NCI-H446 treated with DMSO at 0.1 percent for 48 hours (cell line): ENCODE measurements around the gene DPP10.
"Not testable (repeated sequence)": the region's sequence is repeated elsewhere in the genome, so short reads cannot be mapped to it uniquely, and the experiment has no call there.

Experiments
- DNase-seq: peaks from one replicate; lab custom pipeline; 2025; lab: John Stamatoyannopoulos, UW

DPP10 gene

DNA sequence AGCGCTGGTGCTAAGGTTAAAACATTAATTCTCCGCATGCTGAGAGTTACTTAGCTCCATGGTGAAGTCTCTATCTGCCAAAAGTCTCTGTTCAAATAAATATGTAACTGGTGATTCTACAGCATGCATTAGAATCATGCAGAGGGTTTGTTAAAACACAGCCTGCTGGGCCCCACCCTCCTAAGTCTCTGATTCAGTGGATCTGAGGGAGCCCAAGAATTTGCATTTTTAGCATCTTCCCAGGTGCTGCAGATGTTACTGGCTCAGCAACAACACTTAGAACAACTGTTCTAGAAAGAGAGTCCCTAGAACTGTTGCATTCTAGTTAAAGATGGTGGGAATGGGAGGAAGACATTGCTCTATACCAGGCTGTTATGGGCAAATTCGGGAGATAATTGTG lies 73.4 kb downstream of the DPP10 start:
- no peak for DNase-seq

DNA sequence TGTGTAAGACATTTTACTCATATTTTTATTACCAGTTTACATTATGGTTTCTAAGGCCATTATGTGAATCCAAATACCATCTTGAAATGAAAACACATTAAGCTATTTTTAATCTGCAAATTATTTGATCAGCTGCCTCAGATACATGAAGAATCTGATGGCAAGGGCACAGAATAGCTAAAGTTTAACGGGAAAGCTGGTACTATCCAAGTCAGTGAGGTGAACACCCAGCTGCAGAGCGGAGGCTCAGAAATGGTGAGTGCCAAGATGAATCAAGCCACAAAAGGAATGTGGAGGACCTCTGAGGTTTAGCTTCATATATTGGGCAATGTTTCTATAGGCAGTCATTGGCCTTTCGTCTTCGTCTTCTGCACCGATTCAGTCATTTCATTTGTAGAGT lies 75.1 kb downstream of the DPP10 start:
- no peak for DNase-seq

DNA sequence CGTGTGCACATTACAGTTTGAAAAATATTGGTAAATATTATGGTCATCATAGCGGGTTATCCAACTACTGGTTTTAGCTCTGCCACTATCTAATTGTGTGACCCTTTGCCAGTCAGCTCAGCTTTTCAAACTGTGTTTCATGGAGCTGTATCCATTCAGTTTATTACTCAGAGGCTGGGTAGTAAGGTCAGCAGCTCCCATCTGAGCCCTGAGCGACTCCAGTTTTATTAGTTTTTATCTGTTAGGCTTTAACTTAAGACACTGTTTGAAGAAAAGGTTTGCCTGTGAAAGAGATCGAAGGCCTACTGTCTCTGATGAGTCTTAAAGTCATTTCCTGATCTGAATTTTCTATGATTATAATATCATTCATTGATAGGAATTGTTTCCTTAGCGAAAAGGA lies 76.3 kb downstream of the DPP10 start:
- DNase-seq, result no peak

DNA sequence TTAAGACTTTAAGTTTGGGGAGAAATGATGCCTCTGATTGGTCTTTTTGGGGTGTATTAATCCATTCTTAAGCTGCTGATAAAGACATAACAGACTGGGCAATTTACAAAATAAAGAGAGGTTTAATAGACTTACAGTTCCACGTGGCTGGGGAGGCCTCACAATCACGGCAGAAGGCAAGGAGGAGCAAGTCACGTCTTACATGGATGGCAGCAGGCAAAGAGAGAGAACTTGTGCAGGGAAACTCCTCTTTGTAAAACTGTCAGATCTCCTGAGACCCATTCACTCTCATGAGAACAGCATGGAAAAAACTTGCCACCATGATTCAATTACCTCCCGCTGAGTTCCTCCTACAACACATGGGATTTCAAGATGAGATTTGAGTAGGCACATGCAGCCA lies 80.2 kb downstream of the DPP10 start:
- DNase-seq, result not testable (repeated sequence)

DNA sequence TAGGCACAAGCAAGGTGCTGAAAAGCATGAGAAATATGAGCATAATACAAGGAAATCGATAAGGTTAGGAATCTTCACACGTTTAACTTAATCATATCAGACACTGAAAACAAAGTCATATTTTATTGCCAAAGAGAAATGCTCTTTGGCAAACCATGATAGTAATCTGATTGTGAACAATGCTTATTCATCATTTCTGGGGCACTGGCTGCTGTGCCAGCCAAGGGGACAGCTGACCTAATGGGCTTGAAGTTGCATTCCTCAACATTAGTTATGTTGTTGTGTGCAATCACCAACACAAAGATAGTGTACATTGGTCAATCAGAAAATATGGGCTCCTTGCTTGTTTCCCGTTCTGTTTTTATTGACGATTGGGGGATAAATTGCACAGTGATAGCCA lies 83.5 kb downstream of the DPP10 start:
- no peak for DNase-seq

DNA sequence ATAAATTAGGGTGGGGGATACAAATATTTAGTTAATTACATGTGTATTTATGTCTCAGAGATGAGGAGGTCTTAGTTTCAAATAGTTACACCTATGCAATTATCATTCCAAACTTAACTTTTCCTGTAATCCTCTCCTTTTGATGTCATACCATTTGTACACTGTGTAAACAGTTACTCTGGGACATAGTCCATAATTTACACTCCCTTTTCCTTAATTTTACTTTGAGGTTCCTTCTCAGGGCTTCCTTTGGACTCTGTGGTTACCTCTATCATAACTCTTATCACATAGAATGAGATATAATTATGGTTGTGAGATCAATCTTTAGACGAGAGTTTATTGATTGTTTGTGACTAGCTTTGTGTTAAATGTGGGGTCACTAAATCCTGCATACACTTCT lies 84.4 kb downstream of the DPP10 start:
- DNase-seq, result no peak

DNA sequence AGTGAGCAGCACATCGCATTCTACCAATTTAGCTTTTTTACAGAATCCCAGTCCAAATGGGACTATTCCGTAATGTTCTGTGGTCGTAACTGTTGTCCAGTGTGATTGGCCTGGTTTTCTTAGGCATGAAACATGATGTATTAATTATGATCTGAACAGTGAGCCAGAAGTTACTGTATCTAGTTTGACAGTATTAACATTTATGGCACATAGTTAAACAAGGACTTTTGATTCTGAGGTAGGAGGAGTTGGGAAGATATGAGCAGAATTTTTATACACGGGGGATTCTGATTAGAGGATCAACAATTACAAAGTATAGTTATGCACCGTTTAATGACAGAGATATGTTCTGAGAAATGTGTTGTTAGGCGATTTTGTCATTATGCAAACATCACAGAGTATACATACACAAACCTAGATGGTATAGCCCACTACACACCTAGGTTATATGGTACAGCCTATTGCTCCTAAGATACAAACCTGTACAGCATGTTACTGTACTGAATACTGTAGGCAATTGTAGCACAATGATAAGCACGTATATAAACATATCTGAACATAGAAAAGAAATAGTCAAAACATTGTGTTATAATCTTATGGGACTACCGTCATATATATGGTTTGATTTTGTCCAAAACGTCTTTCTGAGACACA lies 85.0 kb downstream of the DPP10 start:
- DNase-seq, result no peak

DNA sequence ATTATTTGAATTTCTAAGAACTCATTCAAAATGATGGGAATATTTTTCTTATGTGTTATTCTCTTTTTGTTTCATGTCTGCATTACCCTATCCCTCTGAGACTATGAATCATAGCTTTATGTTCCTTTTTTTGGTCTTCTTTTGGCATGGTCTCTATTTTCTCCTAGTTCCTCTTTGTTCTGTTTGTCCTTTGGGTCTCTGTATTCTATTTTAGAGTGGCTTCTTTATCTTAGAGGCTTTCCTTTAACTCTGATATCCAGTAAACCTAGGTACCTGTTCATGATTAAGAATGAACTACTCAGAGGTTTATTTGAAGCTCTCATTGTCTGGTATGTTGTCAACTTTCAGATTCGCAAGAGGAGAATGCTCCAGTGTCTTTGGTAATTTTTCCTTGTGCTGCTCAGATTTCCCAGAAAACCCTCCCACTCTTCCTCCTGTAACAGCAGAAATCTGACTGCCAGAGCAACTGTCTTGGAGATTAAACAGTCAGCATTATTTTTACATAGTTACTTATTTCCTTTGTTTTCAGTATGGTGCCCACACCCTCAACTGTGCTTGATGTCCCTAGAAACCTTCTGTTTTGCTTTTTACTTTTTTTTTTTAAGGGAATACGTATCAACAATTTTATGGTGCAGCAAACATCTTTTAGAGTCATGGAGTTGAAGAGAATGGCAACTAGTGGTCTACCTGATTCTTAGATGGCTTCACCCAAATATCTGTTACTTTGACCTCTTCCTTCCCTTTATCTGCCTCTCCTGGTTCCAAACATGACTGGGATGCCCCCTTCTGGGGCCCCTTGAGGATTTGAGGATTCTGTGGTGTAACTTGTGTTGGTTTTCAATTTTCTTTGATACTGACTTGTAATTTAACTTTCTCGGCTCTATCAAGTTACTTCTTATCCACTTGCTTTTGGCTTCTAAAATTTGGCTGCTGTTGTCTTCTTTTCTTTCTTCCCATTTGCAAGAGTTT lies 92.0 kb downstream of the DPP10 start:
- DNase-seq, result no peak

DNA sequence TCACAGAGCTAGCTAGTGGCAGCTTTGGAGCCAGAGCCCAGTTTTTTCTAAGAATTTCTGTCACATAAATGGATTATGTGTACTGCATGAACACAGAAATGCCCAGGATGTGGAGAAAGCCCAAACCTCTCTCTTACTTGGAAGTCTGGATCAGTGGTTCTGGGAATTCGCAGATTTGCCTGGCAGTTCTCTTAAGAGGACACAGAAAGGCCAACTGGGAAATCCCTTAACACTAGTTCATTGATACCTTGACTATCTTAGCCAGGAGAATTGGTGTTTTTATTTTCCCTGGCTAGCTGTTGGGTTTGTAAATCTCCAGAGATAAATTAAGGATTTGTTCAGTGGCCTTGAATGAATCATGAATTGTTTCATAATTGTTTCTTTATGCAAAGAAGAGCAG lies 95.3 kb downstream of the DPP10 start:
- no peak for DNase-seq

DNA sequence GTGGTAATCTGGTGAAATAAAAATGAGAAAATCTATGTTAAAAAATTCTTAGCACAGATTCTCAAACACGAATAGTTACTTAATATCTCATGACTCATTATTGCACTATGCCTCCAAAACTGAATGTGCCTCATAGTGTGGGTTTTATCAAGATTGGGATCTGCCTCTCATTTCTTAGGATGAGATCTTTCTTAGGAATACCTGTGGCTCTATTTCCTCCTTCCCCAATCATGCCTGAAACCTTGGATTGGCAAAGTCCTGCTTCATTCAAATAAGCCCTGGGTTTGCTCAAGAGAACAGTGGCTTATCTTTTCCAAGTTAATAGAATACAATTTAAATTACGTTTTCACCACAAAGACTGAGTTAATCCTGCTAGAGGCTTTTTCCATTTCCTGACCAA lies 100.3 kb downstream of the DPP10 start:
- DNase-seq, result no peak

DNA sequence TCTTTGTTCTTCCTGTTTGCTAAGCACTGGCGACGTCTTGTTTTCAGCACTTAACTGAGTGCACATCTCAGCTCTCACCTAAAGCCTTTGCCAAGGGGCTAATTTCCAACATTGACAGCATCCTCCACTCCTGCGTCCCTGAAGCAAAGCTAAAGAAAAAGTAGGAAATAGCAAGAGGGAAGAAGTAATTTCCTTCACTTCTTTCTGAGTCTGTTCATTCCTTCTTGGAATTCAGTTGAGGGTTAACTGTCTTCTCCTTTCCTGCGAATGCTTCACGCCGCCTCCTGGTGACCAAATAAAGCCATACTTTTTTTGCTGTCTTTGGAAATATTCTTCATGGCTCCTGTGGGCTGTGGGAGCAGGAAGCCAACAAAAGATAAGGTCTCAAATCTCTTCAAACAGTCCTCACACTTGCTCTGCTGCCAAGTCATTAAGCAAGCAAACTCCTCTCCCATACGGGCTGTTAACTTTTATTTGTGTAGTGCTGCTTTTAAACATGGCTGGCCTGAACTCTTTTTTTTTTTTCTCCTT lies 100.9 kb downstream of the DPP10 start:
- DNase-seq, result no peak

DNA sequence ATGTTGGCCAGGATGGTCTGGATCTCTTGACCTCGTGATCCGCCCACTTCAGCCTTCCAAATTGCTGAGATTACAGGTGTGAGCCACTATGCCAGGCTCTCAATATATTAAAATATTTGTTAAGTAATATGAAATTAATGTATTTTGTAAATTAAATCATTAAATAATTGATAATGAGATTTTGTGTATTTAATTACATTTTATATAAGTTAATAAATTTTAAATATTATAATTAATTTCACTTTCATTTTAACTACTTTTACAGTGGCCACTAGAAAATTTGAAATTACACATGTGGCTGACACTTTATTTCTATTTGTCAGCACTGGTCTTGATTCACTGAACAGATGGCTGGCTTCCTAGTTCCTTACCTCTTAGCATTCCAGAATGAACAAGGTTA lies 102.6 kb downstream of the DPP10 start:
- no peak for DNase-seq

DNA sequence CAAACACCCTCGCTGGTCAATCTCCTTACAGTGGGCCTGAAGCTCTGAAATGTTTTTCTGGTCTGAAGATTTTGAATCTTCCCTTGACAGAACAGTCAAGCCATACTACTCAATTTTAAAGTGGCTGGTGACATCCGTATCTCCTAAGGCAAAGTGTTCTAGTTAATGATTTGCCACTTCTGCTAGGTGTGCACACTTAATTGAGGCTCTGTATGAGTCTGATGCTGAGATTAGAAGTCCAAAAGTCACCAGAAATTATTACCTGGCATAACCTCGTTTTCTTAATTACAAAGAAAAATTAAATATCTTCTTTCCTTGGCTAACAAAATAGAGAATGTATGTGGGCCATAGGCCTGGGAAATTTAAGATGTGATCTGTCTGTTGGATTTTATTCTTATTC lies 104.1 kb downstream of the DPP10 start:
- no peak for DNase-seq

DNA sequence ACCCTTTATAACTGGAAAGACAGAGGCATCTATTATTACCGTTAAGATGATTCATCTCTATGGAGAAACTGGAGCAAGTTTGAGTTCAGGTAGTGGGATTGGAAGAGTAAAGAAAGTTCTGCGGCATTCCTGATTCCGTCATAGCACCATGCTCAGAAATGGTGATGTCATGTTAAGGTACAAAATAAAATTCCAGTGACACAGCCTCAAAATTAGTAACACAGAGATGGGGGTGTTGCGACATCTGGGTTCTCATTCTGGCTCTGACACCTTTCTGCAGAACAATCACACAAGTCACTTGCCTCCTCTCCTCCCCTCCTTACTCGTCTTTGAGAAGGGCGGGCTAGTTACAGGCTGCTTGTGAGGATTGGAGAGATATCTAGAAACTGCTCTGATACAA lies 105.7 kb downstream of the DPP10 start:
- no peak for DNase-seq

DNA sequence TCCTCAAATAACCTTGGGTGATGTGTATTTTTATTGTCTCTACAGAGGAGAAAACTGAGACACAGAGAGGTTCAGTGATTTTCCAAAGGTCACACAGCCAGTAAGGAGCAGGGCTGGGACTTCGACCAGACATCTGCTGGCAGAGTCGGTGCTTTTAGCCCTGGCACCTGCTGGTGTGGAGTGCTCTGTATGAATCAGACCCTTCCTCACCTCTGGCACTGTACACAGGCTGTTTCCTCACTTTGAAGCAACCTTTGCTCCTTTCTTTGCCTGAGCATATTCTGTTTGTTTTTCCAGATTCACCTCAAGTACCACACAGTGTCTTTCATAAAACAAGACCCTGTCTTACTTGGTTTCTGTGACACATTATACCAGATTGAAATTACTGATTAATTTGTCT lies 107.9 kb downstream of the DPP10 start:
- DNase-seq, result no peak

DNA sequence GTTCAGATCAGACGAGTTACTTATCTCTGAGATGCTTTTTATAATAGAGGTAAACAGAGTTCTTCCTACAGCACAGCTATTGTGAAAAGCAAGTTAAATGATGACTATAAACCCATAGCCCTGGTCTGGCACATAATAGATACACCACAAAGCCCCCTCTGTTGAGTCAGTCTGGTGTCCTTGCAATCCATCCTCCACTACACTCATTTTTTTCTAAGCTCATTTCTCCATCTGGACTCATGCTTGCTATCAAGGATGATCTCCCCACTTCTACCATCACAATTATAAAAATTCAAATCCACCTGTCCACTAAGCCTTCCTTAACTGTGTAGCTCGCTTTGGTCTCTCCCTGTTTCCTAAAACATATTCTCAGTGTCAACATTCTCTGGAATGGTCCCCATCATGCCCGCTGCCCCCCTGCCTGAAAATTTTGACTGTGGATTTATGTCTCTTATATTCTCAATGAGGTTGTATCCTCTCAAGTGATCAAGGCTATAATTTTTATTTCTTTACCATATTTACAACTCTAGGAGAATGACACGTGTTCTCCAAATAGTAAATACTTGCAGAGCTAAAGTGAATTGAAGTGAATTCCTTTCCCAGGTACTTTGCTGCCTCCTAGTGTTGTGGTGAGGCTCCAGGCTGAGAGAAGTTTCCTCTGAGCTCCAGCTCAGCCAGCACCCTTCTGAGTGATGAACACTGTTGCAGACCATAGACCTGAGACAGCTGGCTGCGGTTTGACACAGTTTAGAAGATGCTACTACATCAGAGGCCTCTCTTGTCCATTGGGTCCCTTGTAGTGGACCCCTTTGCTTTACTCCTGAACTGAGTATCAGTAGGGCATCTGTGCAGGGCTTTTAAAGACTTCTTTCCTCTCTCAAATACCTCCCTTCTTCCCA lies 108.7 kb downstream of the DPP10 start:
- no peak for DNase-seq

DNA sequence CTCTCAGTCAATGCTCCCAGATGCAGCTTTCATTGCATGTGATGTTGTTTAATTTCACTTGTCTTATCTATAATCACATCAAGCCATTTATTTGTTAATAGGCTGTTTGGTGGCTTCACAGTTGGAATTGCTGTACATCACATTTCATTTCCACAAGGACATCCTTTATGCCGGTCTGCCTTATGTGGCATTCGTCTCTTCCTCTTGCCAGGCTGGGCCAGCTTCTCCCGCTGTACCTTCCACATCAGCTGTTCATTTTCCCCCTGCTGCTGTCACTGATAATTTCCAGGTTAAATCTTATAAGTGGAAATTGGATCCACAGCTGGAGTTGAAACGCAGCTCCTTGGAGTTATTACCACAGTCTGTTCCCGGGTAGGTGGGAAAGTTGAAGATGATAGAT lies 110.6 kb downstream of the DPP10 start:
- no peak for DNase-seq

DNA sequence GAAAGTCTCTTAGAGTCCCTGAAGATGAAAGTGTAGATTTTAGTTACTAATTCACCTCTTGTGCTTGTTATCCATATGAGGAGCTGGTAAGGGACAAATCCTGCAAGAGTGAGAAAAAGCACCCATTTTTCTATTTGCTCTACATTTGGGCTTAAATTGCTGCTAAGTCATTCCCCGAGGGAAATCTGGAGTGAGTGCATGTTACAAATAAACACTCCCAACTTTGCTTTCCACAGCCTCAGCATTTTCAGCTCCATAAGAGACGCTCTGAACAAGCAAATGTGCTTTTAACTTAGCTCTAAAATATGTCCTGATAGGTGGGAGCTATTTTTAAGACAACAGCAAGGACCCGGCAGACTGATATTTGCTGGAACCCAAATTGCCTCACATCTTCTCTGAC lies 126.7 kb downstream of the DPP10 start:
- DNase-seq, result no peak

DNA sequence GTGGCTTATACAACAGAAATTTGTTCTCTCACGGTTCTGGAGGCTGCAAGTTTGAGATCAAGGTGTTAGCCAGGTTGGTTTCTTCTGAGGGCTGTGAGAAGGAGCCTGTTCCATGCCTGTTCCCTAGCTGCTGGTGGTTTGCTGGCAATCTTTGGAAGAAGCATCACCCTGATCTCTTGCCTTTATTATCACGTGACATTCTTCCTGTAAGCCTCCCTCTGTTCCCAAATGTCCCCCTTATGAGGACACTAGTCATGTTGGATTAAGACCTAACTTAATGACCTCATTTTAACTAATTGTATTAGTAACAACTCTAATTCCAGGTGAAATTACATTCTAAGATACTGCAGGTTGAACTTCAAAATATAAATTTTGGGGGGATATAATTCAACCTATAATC lies 135.2 kb downstream of the DPP10 start:
- DNase-seq, result no peak

DNA sequence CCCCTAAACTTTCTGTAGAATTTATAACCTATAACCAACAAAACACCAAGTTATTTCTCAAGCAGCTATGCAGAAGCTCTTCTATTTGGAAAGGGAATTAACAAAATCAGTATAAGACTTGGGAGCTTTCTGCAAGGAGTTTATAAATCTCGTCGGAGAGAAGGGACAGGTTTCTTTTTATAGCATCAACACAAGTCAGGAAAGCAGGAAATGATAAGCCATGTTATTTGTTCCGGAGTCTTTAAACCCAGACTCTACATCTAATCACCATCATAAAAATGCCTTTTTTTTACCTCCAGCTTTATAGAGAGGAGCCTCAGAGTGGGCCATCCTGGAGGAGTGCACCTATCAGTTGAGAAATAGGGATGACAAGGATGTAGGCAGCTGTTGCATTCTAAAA lies 137.1 kb downstream of the DPP10 start:
- DNase-seq, result no peak

DNA sequence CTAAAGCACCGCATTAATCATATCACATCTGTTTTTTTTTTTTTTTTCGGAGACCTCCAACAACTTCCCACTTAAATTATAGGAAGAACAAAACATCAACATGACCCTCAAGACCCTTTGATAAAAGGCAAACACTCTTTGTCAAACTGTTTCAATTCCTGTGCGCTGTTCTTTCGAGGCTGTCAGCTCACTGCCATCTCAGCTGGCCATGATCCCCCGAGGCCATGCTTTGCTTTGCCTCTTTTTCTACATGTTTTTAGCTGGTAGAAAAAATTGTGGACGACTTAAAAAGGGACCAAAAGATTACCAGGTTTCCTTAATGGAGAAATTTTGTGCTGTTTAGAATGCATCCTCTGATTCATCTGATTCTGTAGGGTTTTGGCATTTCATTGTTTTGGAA lies 138.2 kb downstream of the DPP10 start:
- DNase-seq, result no peak

DNA sequence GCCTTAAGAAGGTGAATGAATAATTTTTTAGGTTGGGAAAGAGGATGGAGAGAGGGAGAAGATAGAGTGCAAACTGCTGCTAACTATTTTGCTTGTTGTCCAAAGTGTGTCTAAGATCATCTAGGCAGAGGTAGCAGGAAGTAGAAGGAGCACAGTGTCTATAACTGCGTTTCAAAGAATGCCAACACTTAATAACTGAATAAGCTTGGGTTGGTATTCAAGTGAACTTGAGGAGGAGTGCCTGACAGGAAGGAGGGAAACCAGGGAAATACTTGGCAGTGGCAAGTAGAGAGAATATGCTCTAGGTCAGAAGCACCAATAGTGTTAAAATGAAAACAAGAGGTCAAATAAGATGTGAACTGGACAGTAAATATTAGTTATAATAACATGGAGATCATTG lies 155.9 kb downstream of the DPP10 start:
- no peak for DNase-seq
